Central memory CD8-positive, alpha-beta T cell (primary cell): ENCODE measurements around the gene CHST13.

ENCODE experiments used
- ATAC-seq: fragments of 150-1000 bp; cut with Tn5 transposase; replicated peaks from 2 replicates; pipeline ENCODE4 v1.10.0; 2022; ENCODE audit warnings: mild to moderate bottlenecking, moderate FRiP score, moderate number of reproducible peaks; ENCODE audit not compliant: poor library complexity, severe bottlenecking; ENCODE audit errors: extremely low read depth
- DNase-seq, 2 donors: peaks; one replicate each; pipeline ENCODE4 v3.0.0; 2021; ENCODE audit warnings: low spot score in 2 of 2
- H3K27ac Mint-ChIP-seq: one replicate; pipeline ENCODE4 v1.8.0; 2022; ENCODE audit warnings: low read depth, mild to moderate bottlenecking, moderate library complexity, mixed read lengths
- H3K27me3 Mint-ChIP-seq: one replicate; pipeline ENCODE4 v1.8.0; 2022; ENCODE audit warnings: mixed read lengths
- H3K36me3 Mint-ChIP-seq: one replicate; pipeline ENCODE4 v1.8.0; 2022; ENCODE audit warnings: mild to moderate bottlenecking, moderate library complexity, mixed read lengths; ENCODE audit not compliant: insufficient read depth
- H3K4me1 Mint-ChIP-seq: one replicate; pipeline ENCODE4 v1.8.0; 2022; ENCODE audit warnings: mixed read lengths
- H3K4me3 Mint-ChIP-seq: one replicate; pipeline ENCODE4 v1.8.0; 2022; ENCODE audit warnings: mild to moderate bottlenecking, moderate library complexity, mixed read lengths
- H3K9me3 Mint-ChIP-seq: one replicate; pipeline ENCODE4 v1.8.0; 2022; ENCODE audit warnings: mixed read lengths

Gene CHST13, protein sequence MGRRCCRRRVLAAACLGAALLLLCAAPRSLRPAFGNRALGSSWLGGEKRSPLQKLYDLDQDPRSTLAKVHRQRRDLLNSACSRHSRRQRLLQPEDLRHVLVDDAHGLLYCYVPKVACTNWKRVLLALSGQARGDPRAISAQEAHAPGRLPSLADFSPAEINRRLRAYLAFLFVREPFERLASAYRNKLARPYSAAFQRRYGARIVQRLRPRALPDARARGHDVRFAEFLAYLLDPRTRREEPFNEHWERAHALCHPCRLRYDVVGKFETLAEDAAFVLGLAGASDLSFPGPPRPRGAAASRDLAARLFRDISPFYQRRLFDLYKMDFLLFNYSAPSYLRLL

DNA sequence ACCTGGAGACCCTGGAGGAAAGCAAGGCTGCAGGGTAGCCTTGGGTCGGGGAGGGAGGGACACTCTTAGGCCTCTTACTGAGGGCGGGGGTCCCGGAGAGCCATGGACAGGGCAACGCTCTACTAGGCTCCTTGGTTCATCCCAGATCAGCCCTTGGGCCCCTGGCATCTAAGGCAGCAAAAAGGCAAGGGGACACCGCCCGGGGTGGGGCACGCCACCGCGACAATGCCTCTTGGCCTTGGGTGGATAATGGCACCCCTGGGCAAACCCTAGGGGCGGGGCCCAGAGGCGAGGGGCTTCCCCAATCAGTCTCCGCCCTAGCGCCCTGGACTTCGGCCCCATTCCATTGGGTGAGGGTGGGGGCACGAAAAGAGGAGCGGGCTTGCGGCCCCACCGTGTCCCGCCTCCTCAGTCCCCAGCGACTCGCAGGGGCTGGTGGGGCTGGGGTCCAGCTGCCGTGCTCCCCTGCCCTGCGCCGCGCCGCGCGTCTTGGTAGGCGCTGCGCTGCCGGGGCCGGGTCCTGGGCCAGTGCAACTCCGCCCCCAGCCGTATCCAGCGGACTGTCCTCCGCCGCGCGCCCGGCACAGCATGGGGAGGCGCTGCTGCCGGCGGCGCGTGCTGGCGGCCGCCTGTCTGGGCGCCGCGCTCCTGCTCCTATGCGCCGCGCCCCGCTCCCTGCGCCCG, at the start of gene CHST13:
CHST13 (plus strand) TSS at position 411 of the 684 bp plus-strand sequence; CDS start at position 589, 178 bp downstream.
- Mint-ChIP-seq H3K27me3 (peaks cover 35% of the 10 kb centered on the region), H3K4me3 (no peak within 1 kb of the TSS), H3K27ac (no peak within 1 kb of the TSS), H3K4me1 (peaks cover 7% of the 10 kb centered on the region), H3K9me3 (no peaks in the 10 kb centered on the region), H3K36me3 (no peaks in the 10 kb centered on the region)
- no peak for DNase-seq
- peak; percentile 10 for ATAC-seq

- DNase-seq (peak; percentile 18), ATAC-seq (no peak)
- H3K27ac Mint-ChIP-seq = peak overlapping the region; percentile 81
- H3K36me3 Mint-ChIP-seq = peaks cover 29% of the 10 kb centered on the region
- peak overlapping the region; percentile 79 for H3K4me3 Mint-ChIP-seq
- no peaks in the 10 kb centered on the region for H3K9me3 Mint-ChIP-seq
- H3K27me3 Mint-ChIP-seq = no peaks in the 10 kb centered on the region
- H3K4me1 Mint-ChIP-seq = peaks cover 41% of the 10 kb centered on the region
Measured at GRCh38 chr3:126474498-126475412, 49.2 kb upstream of the CHST13 start.

GRCh38 chr3:126475413-126476114, 48.4 kb upstream of the CHST13 start, which contains the start of gene ZXDC:
Gene ZXDC, minus strand, starts transcription at chr3:126475891. Its CDS starts 26 bp downstream, at chr3:126475865.
- DNase-seq (peak; percentile 74 to 85), ATAC-seq (peak; percentile 80)
- H3K4me1 Mint-ChIP-seq = peaks cover 38% of the 10 kb centered on the region
- H3K9me3 Mint-ChIP-seq = no peaks in the 10 kb centered on the region
- H3K27ac Mint-ChIP-seq = peak within 1 kb of the TSS; percentile 81
- H3K27me3 Mint-ChIP-seq = no peaks in the 10 kb centered on the region
- H3K4me3 Mint-ChIP-seq = peak within 1 kb of the TSS; percentile 79
- H3K36me3 Mint-ChIP-seq = peaks cover 22% of the 10 kb centered on the region

DNA sequence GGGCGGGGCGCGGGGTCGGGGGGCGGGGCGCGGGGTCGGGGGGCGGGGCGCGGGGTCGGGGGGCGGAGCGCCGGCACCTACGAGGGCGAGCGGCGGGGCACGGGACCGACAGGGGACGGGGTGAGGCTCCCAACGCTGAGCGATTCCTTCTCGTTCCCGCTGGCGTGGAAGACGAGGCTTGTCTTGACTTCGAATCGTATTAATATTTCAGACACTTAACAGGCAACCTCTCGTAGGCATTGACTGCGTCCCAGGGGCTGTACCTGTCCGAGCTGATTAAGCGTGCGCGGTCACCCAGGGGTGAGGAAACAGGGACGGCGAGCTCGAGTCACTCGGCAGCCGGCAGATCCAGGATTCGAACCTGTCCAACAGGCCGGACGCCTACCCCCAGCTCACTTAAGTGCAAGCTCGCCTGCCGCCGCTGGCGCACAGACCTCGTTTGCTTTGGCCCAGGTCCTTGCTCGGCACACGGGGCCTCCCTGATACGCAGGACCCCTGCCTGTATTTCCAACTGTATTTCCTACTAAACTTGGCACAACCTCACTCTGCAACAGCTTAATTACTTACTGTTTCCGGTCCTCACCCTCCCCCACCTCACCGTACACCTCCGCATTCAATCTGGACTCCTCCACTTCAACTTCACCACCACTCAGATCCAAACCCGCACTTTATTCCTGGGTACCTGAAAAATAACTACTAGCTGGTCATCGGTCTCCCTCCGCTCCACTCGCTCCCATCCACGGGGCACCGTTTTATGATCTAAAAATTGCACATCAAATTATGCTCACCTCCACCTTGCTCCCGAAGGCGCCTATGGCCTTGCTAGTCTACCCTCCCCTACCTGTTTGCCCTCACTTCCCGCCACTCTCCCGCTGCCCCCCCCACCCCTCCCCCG, 47.5 kb upstream of the CHST13 start:
- peak in 1 of 2 donors; percentile 44 for DNase-seq
- Mint-ChIP-seq H3K9me3 (no peaks in the 10 kb centered on the region), H3K27me3 (no peaks in the 10 kb centered on the region), H3K27ac (peak overlapping the region; percentile 77), H3K4me3 (peak overlapping the region; percentile 79), H3K4me1 (peaks cover 38% of the 10 kb centered on the region), H3K36me3 (peaks cover 14% of the 10 kb centered on the region)
- peak; percentile 27 for ATAC-seq

GRCh38 chr3:126477061-126477380, 46.9 kb upstream of the CHST13 start:
- Mint-ChIP-seq H3K4me1 (peaks cover 37% of the 10 kb centered on the region), H3K9me3 (no peaks in the 10 kb centered on the region), H3K36me3 (peaks cover 14% of the 10 kb centered on the region), H3K4me3 (peak overlapping the region; percentile 79), H3K27me3 (no peaks in the 10 kb centered on the region), H3K27ac (peak overlapping the region; percentile 77)
- no peak for ATAC-seq
- DNase-seq = no peak

DNA sequence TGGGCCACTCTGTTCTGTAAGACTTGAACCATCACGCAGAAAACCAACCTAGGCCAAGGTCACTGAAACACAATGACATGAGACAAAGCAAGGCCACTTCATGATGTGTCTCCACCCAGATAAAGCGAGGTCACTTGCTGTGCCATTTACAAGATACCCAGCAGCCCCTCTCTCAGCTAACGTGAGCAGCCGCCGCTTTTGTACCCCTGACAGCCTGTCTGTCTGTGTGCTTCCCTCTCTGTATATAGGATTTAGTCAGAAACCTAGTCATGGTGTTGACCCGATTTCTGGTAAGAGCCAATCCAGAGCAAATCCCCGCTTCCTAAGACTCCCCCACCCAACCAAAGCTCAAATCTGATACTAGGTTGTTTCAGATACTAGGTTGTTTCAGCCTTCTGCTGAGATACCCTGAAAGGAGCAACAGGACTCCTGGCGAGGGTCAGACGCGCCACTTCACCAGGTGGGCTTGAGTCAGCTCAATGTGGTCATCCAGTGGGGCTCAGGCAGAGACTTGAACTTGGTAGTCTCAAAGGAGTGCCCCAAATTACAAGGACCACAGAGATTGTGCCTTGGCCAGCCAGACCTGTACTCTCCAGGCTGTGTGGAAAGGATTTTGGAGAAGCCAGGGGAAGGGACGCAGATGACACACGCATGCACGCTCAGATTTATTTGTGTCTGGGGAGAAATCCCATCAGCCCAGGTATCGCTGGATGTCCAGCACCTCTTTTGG, 45.2 kb upstream of the CHST13 start:
- ATAC-seq (no peak), DNase-seq (no peak)
- peaks cover 10% of the 10 kb centered on the region for H3K36me3 Mint-ChIP-seq

DNA sequence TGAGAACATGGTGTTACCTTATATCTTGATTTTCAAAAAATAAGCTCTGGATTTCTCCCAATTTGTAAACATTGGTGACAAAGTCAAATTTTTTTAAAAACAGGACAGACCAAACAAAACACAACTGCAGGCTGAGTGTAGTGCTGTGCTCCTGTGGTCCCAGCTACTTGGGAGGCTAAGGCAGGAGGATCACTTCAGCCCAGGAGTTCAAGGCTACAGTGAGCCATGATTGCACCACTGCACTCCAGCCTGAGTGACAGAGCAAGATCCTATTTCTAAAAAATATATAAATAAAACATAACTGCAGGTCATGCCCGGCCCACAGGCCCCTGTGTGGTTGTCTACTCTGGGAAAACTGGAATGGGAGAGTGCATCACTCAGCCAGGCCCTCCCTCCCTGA, 44.3 kb upstream of the CHST13 start:
- Mint-ChIP-seq H3K4me1 (peaks cover 12% of the 10 kb centered on the region), H3K9me3 (no peaks in the 10 kb centered on the region), H3K27me3 (no peaks in the 10 kb centered on the region), H3K27ac (no peak overlapping the region), H3K36me3 (peaks cover 8% of the 10 kb centered on the region), H3K4me3 (no peak overlapping the region)
- no peak for DNase-seq
- no peak for ATAC-seq

More for the DNA sequence above, 45.2 kb upstream of the CHST13 start:
- no peak overlapping the region for H3K4me3 Mint-ChIP-seq
- no peak overlapping the region for H3K27ac Mint-ChIP-seq
- peaks cover 20% of the 10 kb centered on the region for H3K4me1 Mint-ChIP-seq
- no peaks in the 10 kb centered on the region for H3K27me3 Mint-ChIP-seq
- no peaks in the 10 kb centered on the region for H3K9me3 Mint-ChIP-seq

- DNase-seq (no peak), ATAC-seq (no peak)
- no peaks in the 10 kb centered on the region for H3K27me3 Mint-ChIP-seq
- no peak overlapping the region for H3K4me3 Mint-ChIP-seq
- H3K36me3 Mint-ChIP-seq = peaks cover 7% of the 10 kb centered on the region
- H3K4me1 Mint-ChIP-seq = peaks cover 10% of the 10 kb centered on the region
- H3K27ac Mint-ChIP-seq = no peak overlapping the region
- H3K9me3 Mint-ChIP-seq = no peaks in the 10 kb centered on the region
Measured at GRCh38 chr3:126480206-126480605, 43.7 kb upstream of the CHST13 start.

DNA sequence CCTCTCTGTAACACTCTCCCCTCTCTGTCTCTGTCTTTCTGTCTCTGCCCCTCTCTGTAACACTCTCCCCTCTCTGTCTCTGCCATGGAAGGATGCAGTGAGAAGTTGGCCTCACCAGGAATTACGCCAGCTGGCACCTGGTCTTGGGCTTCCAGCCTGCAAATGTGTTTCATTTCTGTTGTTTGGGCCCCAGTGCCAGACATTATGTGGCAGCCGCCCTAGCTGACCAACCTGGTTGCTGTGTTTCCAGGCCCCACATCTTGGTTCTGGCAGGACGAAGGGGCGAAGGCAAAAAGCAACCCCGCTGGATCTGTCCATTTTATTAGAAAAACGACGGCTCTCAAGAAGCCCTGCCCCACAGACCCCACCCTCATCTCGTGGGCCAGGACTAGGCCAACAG, 43.1 kb upstream of the CHST13 start:
- H3K4me3 Mint-ChIP-seq = no peak overlapping the region
- peaks cover 10% of the 10 kb centered on the region for H3K4me1 Mint-ChIP-seq
- no peak for ATAC-seq
- no peak for DNase-seq
- H3K27me3 Mint-ChIP-seq = no peaks in the 10 kb centered on the region
- H3K36me3 Mint-ChIP-seq = peaks cover 7% of the 10 kb centered on the region
- no peaks in the 10 kb centered on the region for H3K9me3 Mint-ChIP-seq
- H3K27ac Mint-ChIP-seq = no peak overlapping the region

DNA sequence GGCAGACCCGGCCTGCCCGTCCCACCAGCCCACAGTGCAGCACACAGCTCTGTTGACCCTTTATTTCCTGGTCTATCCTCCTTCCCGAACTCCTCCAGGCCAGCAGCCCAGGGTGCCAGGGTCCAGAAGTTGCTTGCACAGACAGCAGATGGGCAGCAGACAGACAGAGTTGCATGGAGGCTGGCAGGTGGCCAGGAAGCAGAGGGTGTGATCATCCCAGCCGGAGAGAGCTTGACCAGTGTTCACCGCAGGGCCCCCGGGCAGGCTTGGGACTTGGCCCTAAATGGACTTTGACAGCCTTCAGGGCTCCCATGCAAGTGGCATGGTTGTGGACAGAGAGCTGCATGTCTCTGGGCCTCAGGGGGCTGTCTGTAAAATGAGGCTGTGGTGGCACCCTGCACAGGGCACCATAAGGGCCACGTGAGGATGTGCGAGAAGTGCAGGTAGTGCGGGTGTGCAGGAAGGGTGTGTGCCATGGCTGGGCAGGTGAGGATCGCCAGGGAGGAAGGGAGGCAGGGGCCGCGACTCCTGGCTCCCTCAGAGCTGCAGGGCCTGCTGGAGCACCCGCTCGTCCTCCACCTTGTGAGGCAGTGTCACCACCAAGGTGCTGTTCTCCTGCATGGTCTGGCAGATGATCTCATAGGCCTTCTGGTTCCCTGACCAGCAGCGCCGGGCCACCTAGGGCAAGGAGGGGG, 42.0 kb upstream of the CHST13 start:
- no peak for ATAC-seq

More for the DNA sequence above, 42.0 kb upstream of the CHST13 start:
- DNase-seq = no peak
- H3K36me3 Mint-ChIP-seq = peaks cover 2% of the 10 kb centered on the region
- no peak overlapping the region for H3K27ac Mint-ChIP-seq
- H3K27me3 Mint-ChIP-seq = no peaks in the 10 kb centered on the region
- no peak overlapping the region for H3K4me3 Mint-ChIP-seq
- H3K4me1 Mint-ChIP-seq = peaks cover 12% of the 10 kb centered on the region
- H3K9me3 Mint-ChIP-seq = no peaks in the 10 kb centered on the region
